SK-N-SH (cell line): ENCODE measurements around the gene MAST4.

ENCODE experiments used
- CHD2 ChIP-seq: fragments of 150-350 bp; IDR thresholded peaks from 2 replicates; pipeline ENCODE4 v1.6.1; 2018; ENCODE audit warnings: low read length; ENCODE audit not compliant: partially characterized antibody
- CTCF ChIP-seq: fragments of 200-600 bp; sonication (generic); IDR thresholded peaks from 2 replicates; pipeline ENCODE4 v1.6.1; 2017; ENCODE audit warnings: antibody characterized with exemption, mild to moderate bottlenecking, moderate library complexity
- EP300 ChIP-seq, 2 experiments: IDR thresholded peaks; 2 replicates each; pipeline versions ENCODE4 v1.4.0 to v1.6.1; 2012; ENCODE audit warnings: borderline replicate concordance in 1 of 2, low read depth in 1 of 2, low read length in 1 of 2
- FOSL2 ChIP-seq: IDR thresholded peaks from 2 replicates; pipeline ENCODE4 v1.4.0; 2012; ENCODE audit warnings: low read depth, mild to moderate bottlenecking, moderate library complexity, borderline replicate concordance
- GABPA ChIP-seq: IDR thresholded peaks from 2 replicates; pipeline ENCODE4 v1.4.0; 2012; ENCODE audit warnings: low read depth, mild to moderate bottlenecking
- MEF2A ChIP-seq: IDR thresholded peaks from 2 replicates; pipeline ENCODE4 v1.4.0; 2012; ENCODE audit warnings: low read depth, borderline replicate concordance
- NRF1 ChIP-seq: IDR thresholded peaks from 2 replicates; pipeline ENCODE4 v1.6.1; 2012; ENCODE audit warnings: low read depth, mild to moderate bottlenecking, low read length
- POLR2AphosphoS5 ChIP-seq: IDR thresholded peaks from 2 replicates; pipeline ENCODE4 v1.6.1; 2012; ENCODE audit warnings: low read depth, low read length
- RCOR1 ChIP-seq: fragments of 150-350 bp; IDR thresholded peaks from 2 replicates; pipeline ENCODE4 v1.6.1; 2017; ENCODE audit warnings: antibody characterized with exemption, low read length
- TF ChIP-seq, protein P1 (sequence below): IDR thresholded peaks from 2 replicates; pipeline ENCODE4 v1.4.0; 2012; ENCODE audit warnings: low read depth

DNA sequence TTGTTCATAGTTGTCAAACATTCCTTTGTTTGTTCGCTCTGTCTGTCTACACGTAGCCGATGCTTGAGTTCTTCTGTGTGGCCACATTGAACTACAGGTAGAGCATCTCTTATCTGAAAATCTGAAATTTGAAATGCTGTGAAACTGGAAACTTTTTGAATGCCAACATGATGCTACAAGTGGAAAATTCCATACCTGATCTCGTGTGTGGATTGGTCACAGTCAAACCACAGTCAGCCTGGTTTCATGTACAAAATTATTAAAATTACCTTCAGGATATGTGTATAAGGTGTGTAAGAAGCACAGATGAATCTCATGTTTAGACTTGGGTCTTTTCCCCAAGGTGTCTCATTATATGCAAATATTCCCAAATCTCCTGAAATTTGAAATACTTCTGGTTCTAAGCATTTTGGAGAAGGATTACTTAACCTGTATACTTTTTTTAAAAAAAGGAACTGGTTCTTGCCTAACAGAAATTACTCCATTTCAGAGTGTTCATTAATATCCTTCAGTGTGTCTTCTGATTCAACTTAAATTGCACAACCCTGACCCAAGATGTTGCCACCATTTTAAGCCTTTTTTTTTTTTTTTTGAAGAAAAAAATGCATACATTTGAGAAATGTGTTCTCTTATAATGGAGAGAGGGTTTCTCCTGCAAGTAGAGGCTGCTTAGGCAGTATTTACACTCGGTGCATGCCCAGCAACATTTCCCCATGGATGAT lies 254.3 kb downstream of the MAST4 start:
- no peak for TF ChIP-seq GABPA
- no peak for TF ChIP-seq FOSL2
- no peak for TF ChIP-seq POLR2AphosphoS5
- TF ChIP-seq, protein P1, sequence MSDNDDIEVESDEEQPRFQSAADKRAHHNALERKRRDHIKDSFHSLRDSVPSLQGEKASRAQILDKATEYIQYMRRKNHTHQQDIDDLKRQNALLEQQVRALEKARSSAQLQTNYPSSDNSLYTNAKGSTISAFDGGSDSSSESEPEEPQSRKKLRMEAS, result no peak
- no peak for TF ChIP-seq CHD2
- TF ChIP-seq CTCF, result no peak
- no peak for TF ChIP-seq NRF1
- no peak for TF ChIP-seq RCOR1
- TF ChIP-seq EP300 (IDR thresholded peaks at IDR 0.05; ENCODE audit: borderline replicate concordance in 1 of 2, low read depth in 1 of 2, low read length in 1 of 2), result no peak
- no peak for TF ChIP-seq MEF2A
